PC-9 (cell line): ENCODE measurements around the gene TRMT13.

Source experiments
- CTCF ChIP-seq: fragments of 200-600 bp; sonication (generic); conservative IDR thresholded peaks from 2 replicates; pipeline ENCODE4 v1.6.1; 2017; ENCODE audit warnings: mixed run types, antibody characterized with exemption, mild to moderate bottlenecking, moderate library complexity
- EZH2 ChIP-seq: fragments of 200-600 bp; sonication (generic); IDR thresholded peaks from 2 replicates; pipeline ENCODE4 v1.8.0; 2017; ENCODE audit warnings: antibody characterized with exemption, low read depth

- no peak for TF ChIP-seq CTCF
- TF ChIP-seq EZH2 = no peak
Observed at GRCh38 chr1:100122177-100122576, 10.8 kb upstream of the TRMT13 start.
